Activated T-cell treated with anti-CD3 and anti-CD28 coated beads, Interleukin-2, amount 50 U/mL, for 4 hours (primary cell): Measurements from ENCODE around the gene SSPN. TPM values are rescaled to one million over a fixed set of nuclear protein-coding genes. Genes with fewer than 3 reads are reported as not detected.

ENCODE experiments used
- ATAC-seq, 2 donors: fragments of 200-7000 bp; cut with Tn5 transposase; one replicate each; pipeline ENCODE4 v1.10.0; 2021
- DNase-seq: peaks from one replicate; pipeline ENCODE4 v3.0.0-alpha.2; 2020
- H3K27me3 Mint-ChIP-seq: one replicate; pipeline ENCODE4 v1.8.0; 2021; ENCODE audit warnings: low read depth, mixed read lengths
- H3K36me3 Mint-ChIP-seq: one replicate; pipeline ENCODE4 v1.8.0; 2022; ENCODE audit warnings: mixed read lengths; ENCODE audit not compliant: insufficient read depth
- H3K4me1 Mint-ChIP-seq: one replicate; pipeline ENCODE4 v1.8.0; 2021; ENCODE audit warnings: low read depth, mixed read lengths
- H3K4me3 Mint-ChIP-seq: one replicate; pipeline ENCODE4 v1.8.0; 2021; ENCODE audit warnings: mild to moderate bottlenecking, moderate library complexity, mixed read lengths
- H3K9me3 Mint-ChIP-seq: one replicate; pipeline ENCODE4 v1.8.0; 2021; ENCODE audit warnings: mixed read lengths
- total RNA-seq, 3 donors: library from RNA; stranded (reverse); gene quantifications; one replicate each; pipeline ENCODE4 v1.2.1, GENCODE V29; 2021

The SSPN gene
- total RNA-seq, 3 donors from 2014 or later = not detected

- Mint-ChIP-seq H3K4me3 (no peak overlapping the region), H3K9me3 (no peaks in the 10 kb centered on the region), H3K27me3 (no peaks in the 10 kb centered on the region), H3K4me1 (no peaks in the 10 kb centered on the region), H3K36me3 (no peaks in the 10 kb centered on the region)
- DNase-seq = no peak
- ATAC-seq = no peak
These were observed 90.8 kb downstream of the SSPN start for GRCh38 chr12:26286186-26286585.

GRCh38 chr12:26287671-26288381 lies 92.5 kb downstream of the SSPN start:
- Mint-ChIP-seq H3K36me3 (no peaks in the 10 kb centered on the region), H3K4me1 (no peaks in the 10 kb centered on the region), H3K9me3 (no peaks in the 10 kb centered on the region), H3K4me3 (no peak overlapping the region), H3K27me3 (no peaks in the 10 kb centered on the region)
- DNase-seq (no peak), ATAC-seq (no peak)

GRCh38 chr12:26290565-26290964 lies 95.2 kb downstream of the SSPN start:
- no peaks in the 10 kb centered on the region for H3K9me3 Mint-ChIP-seq
- no peaks in the 10 kb centered on the region for H3K27me3 Mint-ChIP-seq
- no peak for ATAC-seq
- H3K36me3 Mint-ChIP-seq = no peaks in the 10 kb centered on the region
- no peak for DNase-seq
- no peaks in the 10 kb centered on the region for H3K4me1 Mint-ChIP-seq
- H3K4me3 Mint-ChIP-seq = no peak overlapping the region

GRCh38 chr12:26292596-26292995 lies 97.2 kb downstream of the SSPN start:
- H3K36me3 Mint-ChIP-seq = no peaks in the 10 kb centered on the region
- no peak overlapping the region for H3K4me3 Mint-ChIP-seq
- no peaks in the 10 kb centered on the region for H3K9me3 Mint-ChIP-seq
- ATAC-seq (no peak), DNase-seq (no peak)
- H3K4me1 Mint-ChIP-seq = no peaks in the 10 kb centered on the region
- no peaks in the 10 kb centered on the region for H3K27me3 Mint-ChIP-seq

- Mint-ChIP-seq H3K4me3 (no peak overlapping the region), H3K36me3 (no peaks in the 10 kb centered on the region)
These were observed 98.2 kb downstream of the SSPN start for GRCh38 chr12:26293612-26294011.

GRCh38 chr12:26295001-26295400 lies 99.6 kb downstream of the SSPN start:
- ATAC-seq (no peak), DNase-seq (no peak)
- Mint-ChIP-seq H3K9me3 (no peaks in the 10 kb centered on the region), H3K4me3 (no peak overlapping the region), H3K27me3 (no peaks in the 10 kb centered on the region), H3K36me3 (no peaks in the 10 kb centered on the region), H3K4me1 (peaks cover 20% of the 10 kb centered on the region)

More at GRCh38 chr12:26293612-26294011, 98.2 kb downstream of the SSPN start:
- Mint-ChIP-seq H3K4me1 (peaks cover 8% of the 10 kb centered on the region), H3K27me3 (no peaks in the 10 kb centered on the region), H3K9me3 (no peaks in the 10 kb centered on the region)
- ATAC-seq (no peak), DNase-seq (no peak)

- H3K27me3 Mint-ChIP-seq = no peaks in the 10 kb centered on the region
- no peak overlapping the region for H3K4me3 Mint-ChIP-seq
- H3K9me3 Mint-ChIP-seq = no peaks in the 10 kb centered on the region
- ATAC-seq (no peak), DNase-seq (no peak)
- H3K36me3 Mint-ChIP-seq = no peaks in the 10 kb centered on the region
- peaks cover 20% of the 10 kb centered on the region for H3K4me1 Mint-ChIP-seq
These were observed 102.2 kb downstream of the SSPN start for GRCh38 chr12:26297396-26298070.

GRCh38 chr12:26298785-26299621 lies 103.6 kb downstream of the SSPN start:
- peak overlapping the region; percentile 25 for H3K4me3 Mint-ChIP-seq
- H3K27me3 Mint-ChIP-seq = no peaks in the 10 kb centered on the region
- ATAC-seq (peak; percentile 92 to 94), DNase-seq (no peak)
- H3K36me3 Mint-ChIP-seq = no peaks in the 10 kb centered on the region
- peaks cover 20% of the 10 kb centered on the region for H3K4me1 Mint-ChIP-seq
- no peaks in the 10 kb centered on the region for H3K9me3 Mint-ChIP-seq

- H3K36me3 Mint-ChIP-seq = no peaks in the 10 kb centered on the region
- H3K4me1 Mint-ChIP-seq = peaks cover 20% of the 10 kb centered on the region
- peak overlapping the region; percentile 7 for H3K4me3 Mint-ChIP-seq
- ATAC-seq (no peak), DNase-seq (no peak)
- no peaks in the 10 kb centered on the region for H3K27me3 Mint-ChIP-seq
- H3K9me3 Mint-ChIP-seq = no peaks in the 10 kb centered on the region
These were observed 104.4 kb downstream of the SSPN start for GRCh38 chr12:26299751-26300150.

Other genes with a start within 250 kb of the SSPN start
- under 1 TPM; 0.19 to 0.58 (median 0.53) TPM for gene RASSF8, start 236.9 kb upstream of the SSPN start, total RNA-seq
- gene BHLHE41, start 70.5 kb upstream of the SSPN start, total RNA-seq = under 1 TPM in 2 of 3 donors, not detected in 1; 0.05 to 0.28 TPM